K562 (cell line): ENCODE results near the gene F12. TPM values are rescaled to one million over a fixed set of nuclear protein-coding genes. Genes with fewer than 3 reads are reported as not detected.
A peak's percentile ranks its signal among the peaks of the same experiment; 100 is the strongest.

Experiments
- BDP1 ChIP-seq: IDR thresholded peaks from 3 replicates; pipeline ENCODE4 v1.6.1; 2011; ENCODE audit not compliant: insufficient read length, insufficient read depth
- CBFB ChIP-seq: sonication (generic); formaldehyde crosslinking; IDR thresholded peaks from 2 replicates; pipeline ENCODE4 v1.4.0; 2020; ENCODE audit warnings: mild to moderate bottlenecking, missing genetic modification reagents
- ELF2 ChIP-seq: fragments of 250-450 bp; sonication (Bioruptor Pico); IDR thresholded peaks from 2 replicates; pipeline ENCODE4 v1.5.0; 2021; ENCODE audit warnings: mild to moderate bottlenecking
- EP400 ChIP-seq: fragments of 450-650 bp; IDR thresholded peaks from 2 replicates; pipeline ENCODE4 v1.6.1; 2017; ENCODE audit warnings: antibody characterized with exemption, mild to moderate bottlenecking, moderate library complexity
- ESRRB ChIP-seq: fragments of 250-450 bp; sonication (Bioruptor Pico); IDR thresholded peaks from 2 replicates; pipeline ENCODE4 v1.5.0; 2020; ENCODE audit warnings: mild to moderate bottlenecking, moderate library complexity, borderline replicate concordance
- GTF2E2 ChIP-seq: fragments of 200-800 bp; sonication (Bioruptor generic); IDR thresholded peaks from 2 replicates; pipeline ENCODE4 v1.6.1; 2016; ENCODE audit warnings: missing genetic modification characterization, missing compliant biosample characterization
- GTF2F1 ChIP-seq: IDR thresholded peaks from 2 replicates; pipeline ENCODE4 v1.6.1; 2011; ENCODE audit warnings: low read depth, low read length, improper control_type of control experiment
- KAT7 ChIP-seq: sonication (generic); formaldehyde crosslinking; IDR thresholded peaks from 2 replicates; pipeline ENCODE4 v1.8.0; 2022; ENCODE audit warnings: missing genetic modification reagents, mild to moderate bottlenecking, borderline replicate concordance
- NFE2L1 ChIP-seq: fragments of 450-650 bp; IDR thresholded peaks from 2 replicates; pipeline ENCODE4 v1.6.1; 2016; ENCODE audit warnings: missing genetic modification characterization, low read depth, mild to moderate bottlenecking, missing compliant biosample characterization, moderate library complexity, borderline replicate concordance
- PHF8 ChIP-seq: fragments of 200-600 bp; sonication (generic); IDR thresholded peaks from 2 replicates; pipeline ENCODE4 v1.6.1; 2012; ENCODE audit warnings: mixed run types, mild to moderate bottlenecking, inconsistent platforms, low read length, moderate library complexity, borderline replicate concordance
- RNF2 ChIP-seq: sonication (generic); IDR thresholded peaks from 2 replicates; pipeline ENCODE4 v1.6.1; 2016
- SAP30 ChIP-seq: fragments of 200-600 bp; sonication (generic); IDR thresholded peaks from 2 replicates; pipeline ENCODE4 v1.6.1; 2012; ENCODE audit warnings: borderline replicate concordance, low read depth, mild to moderate bottlenecking, moderate library complexity, low read length, control low read depth, inconsistent platforms; ENCODE audit not compliant: insufficient read depth, poor library complexity, severe bottlenecking
- polyA plus RNA-seq, 8 experiments: library from polyadenylated mRNA; depleted of rRNA in 4 of 8; stranded (reverse) in 5 of 8; unstranded in 3 of 8; fragments of >200 nt; fragmentation: Nextera tagmentation in 2 of 8; fragmentation: Illumina TruSeq in 1 of 8; extraction: Ambion mirVana in 2 of 8; extraction: Trizol in 1 of 8; gene quantifications; 2 replicates each; pipeline versions ENCODE4 v1.2.1 to v1.2.3, GENCODE V29; 2011 to 2014; ENCODE audit warnings: inconsistent platforms in 1 of 8, missing spikeins in 1 of 8
- total RNA-seq, 7 experiments: library from RNA; depleted of rRNA in 6 of 7; stranded (reverse); fragments of >200 nt in 6 of 7; fragmentation: Illumina TruSeq in 2 of 7; extraction: Trizol in 2 of 7; gene quantifications; 2 replicates each; pipeline versions ENCODE4 v1.2.1 to v1.2.3, GENCODE V29; 2011 to 2021; ENCODE audit warnings: low replicate concordance in 1 of 7
- TF ChIP-seq, protein P1 (sequence below): sonication (generic); formaldehyde crosslinking; IDR thresholded peaks from 2 replicates; pipeline ENCODE4 v1.8.0; 2023; ENCODE audit warnings: missing genetic modification reagents, mild to moderate bottlenecking, borderline replicate concordance
- TF ChIP-seq, protein P2 (sequence below), 2 experiments: fragments of 450-650 bp in 1 of 2; sonication (generic) in 1 of 2; formaldehyde crosslinking; conservative IDR thresholded peaks; 2 replicates each; pipeline versions ENCODE4 v1.4.0 to v1.8.1; 2020 to 2022; ENCODE audit warnings: mild to moderate bottlenecking in 1 of 2, missing genetic modification reagents in 1 of 2
- TF ChIP-seq, protein P3 (sequence below): IDR thresholded peaks from 2 replicates; pipeline ENCODE4 v1.6.1; 2016; ENCODE audit warnings: missing genetic modification characterization, missing compliant biosample characterization
- TF ChIP-seq, protein P4 (sequence below): sonication (generic); formaldehyde crosslinking; IDR thresholded peaks from 2 replicates; pipeline ENCODE4 v1.9.0; 2022; ENCODE audit warnings: mild to moderate bottlenecking, missing genetic modification reagents
- TF ChIP-seq, protein P5 (sequence below): sonication (generic); formaldehyde crosslinking; IDR thresholded peaks from 2 replicates; pipeline ENCODE4 v1.8.0; 2022; ENCODE audit warnings: mild to moderate bottlenecking, missing genetic modification reagents

F12 gene
- total and polyA plus RNA-seq, 9 of the 15 experiments (the other 6 are each of a cell fraction or from before 2014, with no cell fraction given) = 0.59 to 18.3 (median 3.6) TPM

DNA sequence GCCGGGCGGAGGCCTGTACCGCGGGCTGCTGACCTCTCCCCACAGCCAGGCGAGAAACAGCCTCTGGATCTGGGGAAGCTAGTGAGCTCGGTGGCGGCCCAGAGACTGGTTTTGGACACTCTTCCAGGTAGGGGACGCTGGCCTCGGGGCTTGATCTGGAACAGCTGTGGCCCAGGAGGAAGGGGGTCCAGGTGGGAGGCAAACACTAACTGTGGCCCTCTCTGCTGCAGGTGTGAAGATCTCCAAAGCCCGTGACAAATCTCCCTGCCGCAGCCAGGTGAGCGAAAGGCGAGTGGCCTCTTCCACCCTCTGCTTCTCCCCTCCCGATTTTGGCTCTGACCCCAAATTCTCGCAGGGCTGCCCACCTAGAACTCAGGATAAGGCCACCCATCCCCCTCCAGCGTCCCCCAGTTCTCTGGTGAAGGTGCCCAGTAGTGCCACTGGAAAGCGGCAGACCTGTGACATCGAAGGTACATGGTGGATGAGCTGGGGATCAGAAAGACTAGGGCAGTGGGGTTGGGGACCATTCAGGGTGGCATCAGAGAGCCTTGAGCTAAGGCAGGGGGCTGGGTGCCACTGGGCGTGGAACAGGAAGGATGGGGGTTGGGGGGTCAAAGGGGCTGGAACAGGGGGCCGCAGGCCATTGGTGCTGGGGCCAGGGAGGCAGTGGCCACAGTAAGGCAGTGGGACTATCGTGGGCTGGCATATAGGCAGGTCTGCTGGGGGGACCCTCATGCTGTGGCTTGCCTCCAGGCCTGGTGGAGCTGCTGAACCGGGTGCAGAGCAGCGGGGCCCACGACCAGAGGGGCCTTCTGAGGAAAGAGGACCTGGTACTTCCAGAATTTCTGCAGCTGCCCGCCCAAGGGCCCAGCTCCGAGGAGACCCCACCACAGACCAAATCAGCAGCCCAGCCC, 38.0 kb downstream of the F12 start (continued):
- TF ChIP-seq, protein P1, sequence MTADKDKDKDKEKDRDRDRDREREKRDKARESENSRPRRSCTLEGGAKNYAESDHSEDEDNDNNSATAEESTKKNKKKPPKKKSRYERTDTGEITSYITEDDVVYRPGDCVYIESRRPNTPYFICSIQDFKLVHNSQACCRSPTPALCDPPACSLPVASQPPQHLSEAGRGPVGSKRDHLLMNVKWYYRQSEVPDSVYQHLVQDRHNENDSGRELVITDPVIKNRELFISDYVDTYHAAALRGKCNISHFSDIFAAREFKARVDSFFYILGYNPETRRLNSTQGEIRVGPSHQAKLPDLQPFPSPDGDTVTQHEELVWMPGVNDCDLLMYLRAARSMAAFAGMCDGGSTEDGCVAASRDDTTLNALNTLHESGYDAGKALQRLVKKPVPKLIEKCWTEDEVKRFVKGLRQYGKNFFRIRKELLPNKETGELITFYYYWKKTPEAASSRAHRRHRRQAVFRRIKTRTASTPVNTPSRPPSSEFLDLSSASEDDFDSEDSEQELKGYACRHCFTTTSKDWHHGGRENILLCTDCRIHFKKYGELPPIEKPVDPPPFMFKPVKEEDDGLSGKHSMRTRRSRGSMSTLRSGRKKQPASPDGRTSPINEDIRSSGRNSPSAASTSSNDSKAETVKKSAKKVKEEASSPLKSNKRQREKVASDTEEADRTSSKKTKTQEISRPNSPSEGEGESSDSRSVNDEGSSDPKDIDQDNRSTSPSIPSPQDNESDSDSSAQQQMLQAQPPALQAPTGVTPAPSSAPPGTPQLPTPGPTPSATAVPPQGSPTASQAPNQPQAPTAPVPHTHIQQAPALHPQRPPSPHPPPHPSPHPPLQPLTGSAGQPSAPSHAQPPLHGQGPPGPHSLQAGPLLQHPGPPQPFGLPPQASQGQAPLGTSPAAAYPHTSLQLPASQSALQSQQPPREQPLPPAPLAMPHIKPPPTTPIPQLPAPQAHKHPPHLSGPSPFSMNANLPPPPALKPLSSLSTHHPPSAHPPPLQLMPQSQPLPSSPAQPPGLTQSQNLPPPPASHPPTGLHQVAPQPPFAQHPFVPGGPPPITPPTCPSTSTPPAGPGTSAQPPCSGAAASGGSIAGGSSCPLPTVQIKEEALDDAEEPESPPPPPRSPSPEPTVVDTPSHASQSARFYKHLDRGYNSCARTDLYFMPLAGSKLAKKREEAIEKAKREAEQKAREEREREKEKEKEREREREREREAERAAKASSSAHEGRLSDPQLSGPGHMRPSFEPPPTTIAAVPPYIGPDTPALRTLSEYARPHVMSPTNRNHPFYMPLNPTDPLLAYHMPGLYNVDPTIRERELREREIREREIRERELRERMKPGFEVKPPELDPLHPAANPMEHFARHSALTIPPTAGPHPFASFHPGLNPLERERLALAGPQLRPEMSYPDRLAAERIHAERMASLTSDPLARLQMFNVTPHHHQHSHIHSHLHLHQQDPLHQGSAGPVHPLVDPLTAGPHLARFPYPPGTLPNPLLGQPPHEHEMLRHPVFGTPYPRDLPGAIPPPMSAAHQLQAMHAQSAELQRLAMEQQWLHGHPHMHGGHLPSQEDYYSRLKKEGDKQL (CRISPR knock-in tag) = no peak
- no peak for TF ChIP-seq CBFB (CRISPR knock-in tag)
- TF ChIP-seq RNF2 = no peak; the same call in 1 of the 2 replicates
- TF ChIP-seq, protein P2, sequence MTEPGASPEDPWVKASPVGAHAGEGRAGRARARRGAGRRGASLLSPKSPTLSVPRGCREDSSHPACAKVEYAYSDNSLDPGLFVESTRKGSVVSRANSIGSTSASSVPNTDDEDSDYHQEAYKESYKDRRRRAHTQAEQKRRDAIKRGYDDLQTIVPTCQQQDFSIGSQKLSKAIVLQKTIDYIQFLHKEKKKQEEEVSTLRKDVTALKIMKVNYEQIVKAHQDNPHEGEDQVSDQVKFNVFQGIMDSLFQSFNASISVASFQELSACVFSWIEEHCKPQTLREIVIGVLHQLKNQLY (CRISPR knock-in tag; conservative IDR thresholded peaks at IDR 0.05) = no peak
- TF ChIP-seq, protein P3, sequence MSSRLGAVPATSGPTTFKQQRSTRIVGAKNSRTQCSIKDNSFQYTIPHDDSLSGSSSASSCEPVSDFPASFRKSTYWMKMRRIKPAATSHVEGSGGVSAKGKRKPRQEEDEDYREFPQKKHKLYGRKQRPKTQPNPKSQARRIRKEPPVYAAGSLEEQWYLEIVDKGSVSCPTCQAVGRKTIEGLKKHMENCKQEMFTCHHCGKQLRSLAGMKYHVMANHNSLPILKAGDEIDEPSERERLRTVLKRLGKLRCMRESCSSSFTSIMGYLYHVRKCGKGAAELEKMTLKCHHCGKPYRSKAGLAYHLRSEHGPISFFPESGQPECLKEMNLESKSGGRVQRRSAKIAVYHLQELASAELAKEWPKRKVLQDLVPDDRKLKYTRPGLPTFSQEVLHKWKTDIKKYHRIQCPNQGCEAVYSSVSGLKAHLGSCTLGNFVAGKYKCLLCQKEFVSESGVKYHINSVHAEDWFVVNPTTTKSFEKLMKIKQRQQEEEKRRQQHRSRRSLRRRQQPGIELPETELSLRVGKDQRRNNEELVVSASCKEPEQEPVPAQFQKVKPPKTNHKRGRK = no peak
- TF ChIP-seq GTF2E2 = no peak
- no peak for TF ChIP-seq NFE2L1
- TF ChIP-seq KAT7 (CRISPR knock-in tag) = no peak
- TF ChIP-seq ELF2 (CRISPR knock-in tag) = no peak
- TF ChIP-seq, protein P4, sequence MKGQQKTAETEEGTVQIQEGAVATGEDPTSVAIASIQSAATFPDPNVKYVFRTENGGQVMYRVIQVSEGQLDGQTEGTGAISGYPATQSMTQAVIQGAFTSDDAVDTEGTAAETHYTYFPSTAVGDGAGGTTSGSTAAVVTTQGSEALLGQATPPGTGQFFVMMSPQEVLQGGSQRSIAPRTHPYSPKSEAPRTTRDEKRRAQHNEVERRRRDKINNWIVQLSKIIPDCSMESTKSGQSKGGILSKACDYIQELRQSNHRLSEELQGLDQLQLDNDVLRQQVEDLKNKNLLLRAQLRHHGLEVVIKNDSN (CRISPR knock-in tag) = no peak
- TF ChIP-seq, protein P5, sequence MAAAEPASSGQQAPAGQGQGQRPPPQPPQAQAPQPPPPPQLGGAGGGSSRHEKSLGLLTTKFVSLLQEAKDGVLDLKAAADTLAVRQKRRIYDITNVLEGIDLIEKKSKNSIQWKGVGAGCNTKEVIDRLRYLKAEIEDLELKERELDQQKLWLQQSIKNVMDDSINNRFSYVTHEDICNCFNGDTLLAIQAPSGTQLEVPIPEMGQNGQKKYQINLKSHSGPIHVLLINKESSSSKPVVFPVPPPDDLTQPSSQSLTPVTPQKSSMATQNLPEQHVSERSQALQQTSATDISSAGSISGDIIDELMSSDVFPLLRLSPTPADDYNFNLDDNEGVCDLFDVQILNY (CRISPR knock-in tag) = no peak
- TF ChIP-seq EP400 = no peak
- no peak for TF ChIP-seq BDP1
- no peak for TF ChIP-seq GTF2F1
- TF ChIP-seq SAP30 = no peak
- peak; percentile 38; the same call in 1 of the 2 replicates for TF ChIP-seq PHF8
- TF ChIP-seq ESRRB (CRISPR knock-in tag) = no peak
